Measurements from ENCODE around the gene PLCD3.

The PLCD3 gene

DNA sequence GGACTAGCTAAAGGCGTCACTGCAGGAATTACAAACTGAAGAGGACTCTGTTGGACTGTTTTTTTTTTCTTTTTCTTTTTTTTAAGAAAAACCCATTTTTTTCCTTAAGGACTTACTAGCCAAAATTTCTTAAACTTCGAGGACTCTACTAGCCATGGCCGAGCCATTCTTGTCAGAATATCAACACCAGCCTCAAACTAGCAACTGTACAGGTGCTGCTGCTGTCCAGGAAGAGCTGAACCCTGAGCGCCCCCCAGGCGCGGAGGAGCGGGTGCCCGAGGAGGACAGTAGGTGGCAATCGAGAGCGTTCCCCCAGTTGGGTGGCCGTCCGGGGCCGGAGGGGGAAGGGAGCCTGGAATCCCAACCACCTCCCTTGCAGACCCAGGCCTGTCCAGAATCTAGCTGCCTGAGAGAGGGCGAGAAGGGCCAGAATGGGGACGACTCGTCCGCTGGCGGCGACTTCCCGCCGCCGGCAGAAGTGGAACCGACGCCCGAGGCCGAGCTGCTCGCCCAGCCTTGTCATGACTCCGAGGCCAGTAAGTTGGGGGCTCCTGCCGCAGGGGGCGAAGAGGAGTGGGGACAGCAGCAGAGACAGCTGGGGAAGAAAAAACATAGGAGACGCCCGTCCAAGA is 16.8 kb upstream of the PLCD3 start:
- DNase-seq: peak; percentile 52

DNA sequence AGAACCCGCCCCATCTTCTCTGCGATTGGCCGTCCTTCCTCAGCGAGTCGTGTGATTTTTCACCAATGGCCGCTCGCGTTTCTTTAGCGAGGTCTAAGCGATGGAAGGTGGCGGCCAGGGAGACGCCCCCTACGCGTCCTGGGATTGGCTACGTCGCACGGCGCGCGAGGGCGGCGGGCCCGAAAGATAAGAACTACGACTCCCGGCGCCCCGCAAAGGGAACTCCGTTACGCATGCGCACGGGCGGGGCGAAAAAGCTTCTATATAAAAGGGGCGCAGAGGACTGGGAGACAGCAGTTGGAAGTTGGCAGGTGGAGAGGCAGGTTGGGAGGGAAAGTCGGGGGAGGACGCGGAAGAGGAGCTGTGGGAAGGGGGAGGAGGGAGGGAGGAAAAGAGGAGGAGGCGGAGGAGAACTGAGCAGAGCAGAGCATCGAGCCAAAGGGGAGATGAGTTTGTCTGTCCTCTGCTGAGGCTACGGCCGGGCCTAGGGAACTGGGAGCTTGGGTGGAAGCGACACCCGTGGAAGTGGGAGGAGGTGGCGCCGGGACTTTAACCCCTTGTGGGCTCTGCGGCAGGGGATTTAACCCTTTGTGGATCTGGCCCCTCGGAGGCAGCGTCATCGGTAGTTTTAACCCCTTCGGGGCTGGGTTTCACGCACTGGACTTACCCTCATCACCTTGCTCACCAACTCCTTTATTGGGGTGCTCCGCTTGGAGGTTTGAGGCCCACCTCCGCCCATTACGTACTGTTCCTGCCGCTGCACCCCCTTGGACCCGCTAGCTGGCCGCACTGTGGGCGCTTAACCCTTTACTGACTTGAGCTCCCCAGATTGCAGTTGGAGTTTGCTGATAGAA is 16.1 kb upstream of the PLCD3 start, which contains the start of gene HEXIM1:
Gene HEXIM1, plus strand, starts transcription at position 293 of the 854 bp plus-strand sequence. CDS start 716 bp downstream, outside the sequence.
- peak; percentile 99 for DNase-seq

DNA sequence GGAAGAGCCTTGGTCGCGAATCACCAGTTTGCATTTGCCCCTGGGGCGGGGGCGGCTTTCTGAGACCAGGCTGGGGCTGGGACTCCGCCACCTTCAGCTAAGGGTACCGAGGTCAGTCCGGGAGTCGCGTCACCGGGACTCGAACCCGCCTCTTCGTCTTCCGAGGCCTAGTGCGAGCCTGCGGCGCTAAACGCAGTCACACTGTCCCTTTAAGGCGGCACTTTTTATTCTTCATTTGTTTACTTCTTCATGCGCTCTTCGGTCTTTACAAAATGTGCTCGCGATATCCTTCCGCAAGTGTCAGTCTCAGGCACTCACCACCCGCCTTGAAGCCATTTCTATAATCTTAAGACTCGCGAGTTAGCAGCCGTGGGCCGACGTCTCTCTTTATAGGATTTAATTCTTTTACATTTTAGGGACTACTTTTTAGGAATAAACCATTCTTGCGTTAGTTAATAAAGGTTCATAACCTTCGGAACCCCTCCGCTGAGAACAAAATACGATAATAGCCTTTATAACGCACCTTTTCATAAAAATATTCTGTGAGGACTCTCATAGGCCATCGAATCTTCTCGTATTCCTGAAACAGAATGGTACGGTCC is 15.4 kb upstream of the PLCD3 start:
- peak; percentile 86 for DNase-seq

DNA sequence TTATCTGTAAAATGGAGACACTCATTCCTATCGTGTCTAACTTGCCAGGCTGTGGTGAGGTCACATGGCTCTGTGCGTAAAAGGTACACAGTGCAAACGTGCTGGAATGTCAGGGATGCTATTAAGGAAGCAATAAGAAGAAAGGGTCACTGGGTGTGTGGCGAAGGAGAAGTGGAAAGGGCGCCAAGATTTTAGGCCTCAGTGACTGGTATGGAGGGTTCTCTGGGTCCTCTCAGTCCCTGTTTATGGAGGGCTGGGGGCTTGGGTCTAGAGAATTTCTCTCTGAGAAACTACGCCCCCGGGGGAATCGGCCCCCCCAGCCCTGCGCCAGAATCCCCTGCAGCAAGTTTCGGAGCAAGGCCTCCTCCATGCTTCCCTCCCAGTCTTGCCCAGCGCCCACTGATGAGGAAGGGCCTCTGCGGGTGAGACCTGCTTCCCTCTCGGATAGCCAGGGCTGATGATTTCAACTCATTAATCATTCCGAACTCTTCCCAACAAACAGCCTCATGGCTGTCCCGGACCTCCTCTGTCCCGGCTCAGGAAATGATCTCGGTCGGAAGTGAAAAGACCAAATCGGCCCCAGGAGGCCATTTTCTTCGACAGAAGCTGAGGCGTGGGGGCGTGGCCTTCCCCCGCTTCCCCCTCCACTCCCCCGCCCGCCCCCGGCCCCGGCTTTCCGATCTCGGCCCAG is 14.7 kb upstream of the PLCD3 start:
- peak; percentile 86 for DNase-seq

- DNase-seq: no peak
Observed at GRCh38 chr17:45146592-45146889, 14.2 kb upstream of the PLCD3 start.

DNA sequence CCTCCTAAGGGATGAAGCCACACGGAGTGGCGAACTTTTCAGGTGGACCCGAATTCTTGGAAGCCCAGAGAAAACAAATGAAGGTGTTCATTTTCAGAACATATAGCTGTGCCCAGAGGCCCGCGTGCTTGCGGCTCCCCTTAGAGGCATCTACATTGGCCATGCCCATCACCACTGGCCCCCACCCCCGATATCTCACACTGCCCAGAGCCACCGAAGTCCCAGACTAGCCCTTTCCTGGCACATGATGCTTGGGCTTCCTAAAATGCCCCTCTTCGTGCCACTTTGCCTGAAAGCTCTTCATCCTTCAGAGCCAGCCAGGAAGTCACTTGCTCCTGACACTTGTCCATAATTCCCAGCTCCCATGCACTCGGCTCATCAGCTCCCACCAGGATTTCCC is 13.9 kb upstream of the PLCD3 start:
- no peak for DNase-seq

- no peak for DNase-seq
Observed at GRCh38 chr17:45145035-45145389, 12.7 kb upstream of the PLCD3 start.

DNA sequence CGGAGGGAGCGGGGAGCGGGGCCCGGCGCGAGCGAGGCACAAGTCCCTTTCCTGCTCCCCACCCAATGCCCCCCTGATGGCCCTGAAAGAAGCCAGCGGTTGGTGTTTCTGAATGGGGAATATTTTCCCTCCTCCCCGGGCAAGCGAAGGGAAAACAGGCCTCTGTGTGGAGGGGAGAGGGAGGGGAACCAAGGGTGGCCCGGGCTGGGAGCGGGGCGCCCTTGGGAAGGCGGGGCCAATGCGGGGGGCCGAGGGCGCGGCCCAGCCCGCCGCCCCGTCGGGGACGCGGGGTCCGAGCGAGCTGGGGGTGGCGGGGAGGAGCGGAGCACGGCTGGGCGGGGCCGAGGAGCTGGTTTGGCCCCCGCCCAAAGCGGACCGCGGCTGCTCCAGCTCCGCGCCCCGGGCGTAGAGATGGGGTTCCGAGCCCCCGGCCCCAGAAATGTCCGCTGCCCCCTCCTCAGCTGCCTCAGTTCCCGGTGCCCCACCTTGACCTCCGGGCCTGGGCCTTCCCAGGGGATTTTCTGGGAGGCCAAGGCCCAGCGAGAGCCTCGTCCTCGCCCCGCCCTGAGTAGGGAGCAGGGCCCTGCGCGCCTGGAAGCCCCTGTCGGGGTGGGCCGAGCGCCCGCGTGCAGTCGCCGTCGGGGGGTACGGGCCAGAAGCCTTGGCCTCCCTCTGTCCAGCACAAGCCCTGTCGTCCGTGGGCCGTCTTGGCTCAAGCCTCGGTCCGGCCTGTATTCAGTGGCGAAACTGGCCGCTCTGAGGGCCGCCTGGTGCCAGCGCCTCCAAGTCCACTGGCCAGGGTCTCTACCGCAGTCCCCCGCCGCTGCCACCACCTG is 12.1 kb upstream of the PLCD3 start:
- no peak for DNase-seq

DNA sequence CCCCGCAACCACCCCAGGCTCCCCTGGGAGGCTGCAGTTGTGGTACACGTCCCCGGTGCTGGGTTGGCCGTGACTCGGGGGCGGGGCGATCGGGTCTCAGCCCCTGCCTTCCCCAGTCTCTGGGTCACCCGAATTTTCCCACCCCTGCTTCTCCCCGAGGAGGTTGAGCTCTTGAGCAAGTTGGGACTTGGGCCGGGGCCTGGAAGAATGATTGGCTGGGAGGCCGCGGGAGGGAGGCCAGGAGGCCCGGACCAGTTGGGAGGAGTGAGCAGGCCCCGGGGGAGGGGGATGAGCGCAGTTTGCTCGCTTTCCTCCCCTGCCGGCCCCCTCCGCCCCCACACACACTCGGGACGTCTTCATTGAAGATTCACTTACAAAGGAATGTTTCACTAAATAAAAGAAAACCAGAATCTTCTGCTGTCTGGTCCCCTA is 11.5 kb upstream of the PLCD3 start:
- DNase-seq: peak; percentile 39

DNA sequence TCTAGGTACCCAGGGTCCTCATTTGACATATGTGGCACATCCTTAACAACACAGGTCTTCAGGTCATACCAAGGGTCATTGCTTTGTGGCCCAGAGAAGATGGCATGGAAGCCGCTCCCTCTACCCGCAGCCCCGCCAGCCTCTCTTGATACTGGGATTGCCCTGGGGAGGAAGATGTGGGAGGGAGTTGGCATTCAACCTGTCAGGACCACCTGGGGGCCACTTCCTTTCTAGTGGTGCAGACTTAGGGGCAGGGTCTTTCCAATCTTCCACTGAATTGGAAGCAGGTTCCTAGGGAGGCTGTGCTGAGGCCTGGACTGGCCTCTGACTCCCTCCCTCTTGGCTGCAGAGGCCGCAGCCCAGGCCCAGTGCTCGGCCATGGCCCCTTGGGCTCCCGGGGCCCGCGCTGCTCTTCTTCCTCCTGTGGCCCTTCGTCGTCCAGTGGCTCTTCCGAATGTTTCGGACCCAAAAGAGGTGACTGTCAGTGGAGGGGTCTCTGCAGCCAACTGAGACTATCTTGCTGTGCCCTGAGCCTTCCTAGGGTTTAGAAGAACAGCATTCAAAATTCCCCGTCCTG is 10.9 kb upstream of the PLCD3 start:
- no peak for DNase-seq

DNA sequence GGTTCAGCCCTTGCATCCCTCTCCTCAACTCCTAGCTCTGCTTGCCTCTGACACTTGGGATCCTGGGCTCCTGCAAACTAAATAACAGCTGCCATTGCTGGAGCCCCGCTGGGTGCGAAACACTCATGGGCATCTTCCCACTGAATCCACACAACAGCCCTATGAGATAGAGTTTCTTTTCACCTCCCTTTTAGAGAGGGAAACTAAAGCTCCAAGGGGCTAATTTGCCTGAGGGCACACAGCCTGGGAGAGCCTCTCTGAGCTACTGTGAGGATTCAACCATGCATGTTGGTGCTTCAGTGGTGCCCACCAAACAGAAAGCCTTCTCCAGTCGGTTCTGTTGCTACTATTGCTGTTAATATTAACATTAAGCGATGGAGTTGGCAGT is 7.2 kb upstream of the PLCD3 start:
- no peak for DNase-seq

GRCh38 chr17:45138911-45139532 is 6.7 kb upstream of the PLCD3 start:
- DNase-seq: no peak

DNA sequence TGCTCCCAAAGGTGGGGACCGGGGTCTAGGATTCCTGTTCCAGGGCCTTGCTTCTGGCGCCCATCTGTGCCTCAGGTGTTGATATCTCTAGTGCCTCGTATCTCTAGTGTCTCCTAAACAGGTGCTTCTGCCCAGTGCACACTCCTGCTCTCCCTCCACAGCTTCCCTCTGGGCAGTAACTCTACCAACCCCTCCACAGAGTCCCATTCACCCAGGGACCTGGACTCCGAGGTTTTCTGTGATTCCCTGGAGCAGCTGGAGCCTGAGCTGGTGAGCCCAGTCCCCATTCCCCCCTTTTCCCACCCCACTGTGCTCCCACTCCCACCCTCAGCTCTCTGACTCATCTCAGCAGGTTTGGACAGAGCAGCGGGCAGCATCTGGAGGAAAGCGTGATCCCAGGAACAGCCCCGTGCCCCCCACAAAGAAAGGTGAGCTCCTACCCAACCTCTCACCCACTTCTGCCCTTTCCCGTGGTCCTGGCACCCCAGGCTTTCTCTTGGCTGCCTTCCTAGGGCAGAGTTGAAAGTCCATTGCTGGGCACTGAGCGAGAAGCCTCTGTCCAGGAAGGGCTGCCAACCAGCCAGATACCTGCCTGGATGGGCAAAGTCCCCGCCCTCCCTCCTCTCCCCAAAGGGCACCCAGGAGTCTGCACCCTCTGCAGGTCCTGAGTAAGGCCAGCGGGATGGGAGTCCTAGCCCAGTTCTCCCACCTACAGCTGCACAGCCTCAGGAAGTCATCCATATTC is 5.4 kb upstream of the PLCD3 start:
- DNase-seq: no peak

DNA sequence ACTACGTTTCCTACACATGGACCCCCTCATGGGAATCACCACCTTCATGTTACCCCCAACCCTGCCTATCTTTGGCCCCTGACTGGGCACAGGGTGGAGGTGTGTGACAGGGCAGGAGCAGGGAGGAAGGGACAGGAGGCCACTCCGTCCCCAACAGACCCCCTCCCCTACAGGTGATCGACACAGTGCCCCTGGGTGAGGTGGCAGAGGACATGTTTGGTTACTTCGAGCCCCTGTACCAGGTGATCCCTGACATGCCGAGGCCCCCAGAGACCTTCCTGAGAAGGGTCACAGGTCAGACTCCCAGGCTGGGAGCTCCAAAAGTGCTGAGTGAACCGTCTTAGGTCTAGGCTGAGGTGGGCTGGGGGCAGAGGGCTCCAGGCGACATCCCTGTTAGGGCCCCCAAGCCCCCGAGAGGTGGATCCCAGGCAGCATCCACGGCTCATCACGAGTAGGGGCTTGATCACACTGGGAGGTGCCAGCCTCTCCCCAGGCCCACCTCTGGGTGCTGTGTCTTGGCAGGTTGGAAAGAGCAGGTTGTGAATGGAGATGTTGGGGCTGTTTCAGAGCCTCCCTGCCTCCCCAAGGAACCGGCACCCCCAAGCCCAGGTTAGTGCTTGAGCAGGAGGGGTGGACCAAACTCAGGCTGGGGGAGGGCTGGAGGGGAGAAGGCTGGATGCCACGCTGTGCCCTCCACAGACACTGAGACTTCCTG is 4.7 kb upstream of the PLCD3 start:
- DNase-seq: no peak

- DNase-seq: no peak
Observed at GRCh38 chr17:45135978-45136791, 3.9 kb upstream of the PLCD3 start.

DNA sequence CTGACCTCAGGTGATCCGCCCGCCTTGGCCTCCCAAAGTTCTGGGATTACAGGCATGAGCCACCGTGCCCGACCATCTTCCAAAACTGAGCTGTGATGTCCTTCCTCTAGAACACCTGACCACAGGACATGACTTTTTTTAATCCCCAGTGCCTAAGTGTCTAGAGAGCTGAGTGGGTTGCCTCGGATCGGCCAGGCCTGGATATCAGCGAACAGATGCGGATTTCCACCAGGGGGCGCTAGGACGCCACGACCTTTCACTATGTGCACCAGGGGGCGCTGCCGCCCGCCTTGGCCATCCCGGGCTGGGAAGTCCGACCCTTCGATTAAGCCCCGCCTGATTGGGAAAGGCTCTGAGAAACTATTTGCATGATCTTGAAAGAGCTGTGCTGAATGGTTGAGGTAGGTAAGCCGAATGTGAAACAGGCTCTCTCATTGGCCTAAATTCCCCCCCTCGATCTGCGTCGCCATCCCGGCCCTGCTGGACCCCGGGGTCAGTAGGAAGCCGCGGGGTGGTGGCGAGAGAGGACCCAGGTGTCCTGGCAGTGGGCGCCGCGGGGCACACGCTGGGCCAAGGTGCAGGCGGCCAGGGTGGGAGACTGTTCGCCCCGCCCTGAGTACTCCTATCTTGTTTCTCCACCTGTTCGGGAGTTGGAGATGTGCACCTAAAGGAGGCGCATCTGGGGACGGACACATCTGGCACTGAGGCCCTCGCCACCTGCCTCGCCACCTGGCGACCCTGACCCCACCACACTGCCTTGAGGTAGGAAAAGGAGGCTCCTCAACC is 3.1 kb upstream of the PLCD3 start, which contains the start of gene ACBD4:
Gene ACBD4, plus strand, starts transcription at position 496 of the 786 bp plus-strand sequence. CDS start 458 bp downstream, outside the sequence.
- DNase-seq: peak; percentile 97

- peak; percentile 74 for DNase-seq
Observed at GRCh38 chr17:45132572-45133463, 503 bp upstream of the PLCD3 start.

All from T1000 (cell line).